Neuron (in vitro differentiated cells): ENCODE measurements around the gene ASXL1.
"Not testable (repeated sequence)": the region's sequence is repeated elsewhere in the genome, so short reads cannot be mapped to it uniquely, and the experiment has no call there.

Experiments
- H2AFZ ChIP-seq: one replicate; pipeline ENCODE4 v1.6.1; 2013; ENCODE audit warnings: low read depth, mild to moderate bottlenecking, inconsistent platforms, low read length, moderate library complexity
- H3K27me3 ChIP-seq: one replicate; pipeline ENCODE4 v1.6.1; 2013; ENCODE audit warnings: low read length; ENCODE audit not compliant: insufficient read depth
- H3K36me3 ChIP-seq: one replicate; pipeline ENCODE4 v1.6.1; 2013; ENCODE audit warnings: low read length; ENCODE audit not compliant: insufficient read depth
- H3K4me1 ChIP-seq: one replicate; pipeline ENCODE4 v1.6.1; 2013; ENCODE audit warnings: low read length; ENCODE audit not compliant: insufficient read depth
- H3K4me3 ChIP-seq: 2 replicates; pipeline ENCODE4 v1.5.1; 2013; ENCODE audit warnings: mild to moderate bottlenecking, low read length, moderate library complexity
- H3K9me3 ChIP-seq: one replicate; pipeline ENCODE4 v1.6.1; 2013; ENCODE audit warnings: low read length

Gene ASXL1

DNA sequence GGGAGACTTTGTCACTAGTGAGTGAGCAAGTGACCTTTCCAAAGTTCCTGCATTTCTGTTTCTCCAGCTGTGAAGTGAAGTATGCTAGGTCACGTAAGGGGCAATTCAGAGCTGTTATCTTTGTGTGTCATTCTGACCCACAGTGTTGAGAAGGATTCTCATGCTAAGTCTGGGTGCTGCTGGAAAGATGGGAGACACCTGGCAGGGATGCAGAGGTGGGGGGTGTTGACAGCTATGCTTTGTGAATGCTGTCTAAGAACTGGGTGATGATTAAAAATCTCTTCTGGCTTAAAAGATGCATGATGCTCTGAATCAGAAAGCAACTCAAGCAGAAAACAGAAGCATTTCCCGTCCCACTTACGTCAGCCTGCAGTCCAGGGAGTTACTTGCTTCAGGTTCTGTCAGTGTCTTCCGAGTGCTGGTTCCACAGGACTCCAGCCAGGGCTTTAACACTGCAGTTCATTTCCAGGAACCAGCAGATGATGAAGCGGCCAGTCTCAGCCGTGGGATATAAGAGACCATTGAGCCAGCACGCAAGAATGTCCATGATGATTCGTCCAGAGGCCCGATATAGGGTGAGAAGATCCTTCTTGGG, 30.9 kb upstream of the ASXL1 start:
- Histone ChIP-seq H3K36me3 (peaks cover 41% of the 10 kb centered on the region), H3K4me1 (no peaks in the 10 kb centered on the region), H3K4me3 (no peak overlapping the region), H3K9me3 (no peaks in the 10 kb centered on the region), H3K27me3 (no peaks in the 10 kb centered on the region), H2AFZ (no peak overlapping the region)

- no peak overlapping the region for H2AFZ ChIP-seq
- H3K4me1 ChIP-seq, result no peaks in the 10 kb centered on the region
- H3K9me3 ChIP-seq, result no peaks in the 10 kb centered on the region
- H3K27me3 ChIP-seq, result no peaks in the 10 kb centered on the region
- peaks cover 46% of the 10 kb centered on the region for H3K36me3 ChIP-seq
- H3K4me3 ChIP-seq, result no peak overlapping the region
Observed at GRCh38 chr20:32329817-32330554, 28.1 kb upstream of the ASXL1 start.

DNA sequence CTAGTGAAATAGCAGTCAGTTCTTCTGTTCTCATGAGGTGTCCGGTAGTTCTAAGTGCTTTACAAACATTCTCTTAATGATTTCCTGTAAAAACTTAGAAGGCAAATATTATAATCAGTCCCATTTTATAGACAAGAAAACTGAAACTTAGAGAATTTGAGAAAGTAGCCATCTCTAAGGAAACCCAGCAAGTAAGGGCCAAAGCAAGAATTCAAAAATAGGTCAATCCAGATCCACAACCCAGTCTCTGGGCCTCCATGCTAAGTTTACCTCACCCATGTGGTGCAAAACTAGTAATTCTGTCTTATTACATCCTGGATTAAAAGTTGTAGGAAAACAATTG, 27.6 kb upstream of the ASXL1 start:
- H3K27me3 ChIP-seq, result no peaks in the 10 kb centered on the region
- no peak overlapping the region for H2AFZ ChIP-seq
- no peak overlapping the region for H3K4me3 ChIP-seq
- no peaks in the 10 kb centered on the region for H3K4me1 ChIP-seq
- H3K36me3 ChIP-seq, result peaks cover 46% of the 10 kb centered on the region
- no peaks in the 10 kb centered on the region for H3K9me3 ChIP-seq

GRCh38 chr20:32332614-32333013, 25.5 kb upstream of the ASXL1 start:
- Histone ChIP-seq H3K4me3 (no peak overlapping the region), H3K36me3 (peaks cover 38% of the 10 kb centered on the region), H3K9me3 (no peaks in the 10 kb centered on the region), H3K27me3 (no peaks in the 10 kb centered on the region), H2AFZ (no peak overlapping the region), H3K4me1 (no peaks in the 10 kb centered on the region)

- no peaks in the 10 kb centered on the region for H3K9me3 ChIP-seq
- no peaks in the 10 kb centered on the region for H3K4me1 ChIP-seq
- no peak overlapping the region for H2AFZ ChIP-seq
- no peak overlapping the region for H3K4me3 ChIP-seq
- H3K36me3 ChIP-seq, result peaks cover 38% of the 10 kb centered on the region
- H3K27me3 ChIP-seq, result no peaks in the 10 kb centered on the region
Observed at GRCh38 chr20:32333181-32333987, 24.7 kb upstream of the ASXL1 start.

DNA sequence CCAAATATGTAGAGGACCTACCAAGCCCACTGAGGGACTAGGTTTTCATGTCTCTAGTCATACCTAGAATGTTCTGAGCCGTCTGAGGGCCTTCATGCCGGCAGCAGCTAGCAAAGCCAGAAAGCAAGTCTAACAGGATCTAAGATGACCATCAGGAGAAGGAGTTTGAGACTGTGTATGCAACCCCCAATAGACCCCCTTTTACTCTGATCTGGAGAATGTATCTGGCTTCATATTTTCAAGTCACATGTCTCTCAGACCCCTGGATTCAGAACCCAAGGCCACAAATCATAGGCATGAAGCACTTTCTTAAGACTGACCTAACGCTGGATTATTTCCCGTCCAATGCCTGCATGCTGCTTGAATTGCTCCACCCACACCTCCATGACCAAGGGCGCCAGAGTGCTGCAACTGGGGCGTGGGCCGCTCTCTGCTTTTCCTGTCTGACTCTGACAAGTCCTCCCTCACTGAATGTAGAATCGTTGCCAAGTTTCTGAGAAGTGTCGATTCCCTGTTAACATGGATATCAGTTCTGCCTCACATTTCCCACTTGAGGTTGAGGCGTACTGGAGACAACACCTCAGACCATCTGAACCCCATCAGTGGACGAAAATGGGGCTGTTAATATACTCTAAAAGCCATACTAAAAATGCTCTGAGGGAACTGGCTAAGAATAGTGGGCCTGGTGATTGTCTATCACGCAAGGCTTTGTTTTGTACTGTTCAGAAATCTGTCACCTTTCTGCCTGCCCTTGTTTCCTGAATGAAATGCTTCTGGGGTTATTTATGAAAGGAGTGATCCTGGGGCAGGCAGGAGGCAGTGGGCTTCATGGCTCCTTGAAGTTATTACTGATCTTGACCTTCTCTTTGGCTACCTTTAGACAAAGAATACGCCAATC, 23.9 kb upstream of the ASXL1 start:
- Histone ChIP-seq H3K27me3 (no peaks in the 10 kb centered on the region), H3K4me1 (peaks cover 6% of the 10 kb centered on the region), H3K36me3 (peaks cover 38% of the 10 kb centered on the region), H2AFZ (no peak overlapping the region), H3K4me3 (no peak overlapping the region), H3K9me3 (no peaks in the 10 kb centered on the region)

DNA sequence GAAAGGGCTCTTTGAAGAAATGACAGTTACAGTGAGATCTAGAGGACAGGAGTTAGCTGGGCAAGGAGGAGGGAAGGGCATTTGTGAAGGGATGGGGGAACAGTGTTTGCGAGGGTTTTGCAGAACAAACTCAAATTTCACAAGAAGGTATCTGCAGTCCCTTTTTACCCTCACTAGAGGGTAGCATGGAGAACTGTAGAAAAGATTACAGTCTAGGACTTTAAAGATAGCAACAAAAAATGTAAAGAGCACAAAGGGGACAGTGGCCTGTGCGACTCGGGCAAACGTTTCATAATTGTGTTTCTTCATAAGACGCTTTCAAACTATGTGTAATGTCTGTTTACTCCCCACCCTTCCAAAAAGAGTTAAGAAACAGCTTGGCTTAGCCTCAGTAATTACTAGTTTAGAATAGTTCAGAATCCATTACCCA, 21.2 kb upstream of the ASXL1 start:
- no peak overlapping the region for H3K4me3 ChIP-seq
- H3K4me1 ChIP-seq, result peaks cover 6% of the 10 kb centered on the region
- no peak overlapping the region for H2AFZ ChIP-seq
- peaks cover 12% of the 10 kb centered on the region for H3K36me3 ChIP-seq
- H3K27me3 ChIP-seq, result no peaks in the 10 kb centered on the region
- no peaks in the 10 kb centered on the region for H3K9me3 ChIP-seq

DNA sequence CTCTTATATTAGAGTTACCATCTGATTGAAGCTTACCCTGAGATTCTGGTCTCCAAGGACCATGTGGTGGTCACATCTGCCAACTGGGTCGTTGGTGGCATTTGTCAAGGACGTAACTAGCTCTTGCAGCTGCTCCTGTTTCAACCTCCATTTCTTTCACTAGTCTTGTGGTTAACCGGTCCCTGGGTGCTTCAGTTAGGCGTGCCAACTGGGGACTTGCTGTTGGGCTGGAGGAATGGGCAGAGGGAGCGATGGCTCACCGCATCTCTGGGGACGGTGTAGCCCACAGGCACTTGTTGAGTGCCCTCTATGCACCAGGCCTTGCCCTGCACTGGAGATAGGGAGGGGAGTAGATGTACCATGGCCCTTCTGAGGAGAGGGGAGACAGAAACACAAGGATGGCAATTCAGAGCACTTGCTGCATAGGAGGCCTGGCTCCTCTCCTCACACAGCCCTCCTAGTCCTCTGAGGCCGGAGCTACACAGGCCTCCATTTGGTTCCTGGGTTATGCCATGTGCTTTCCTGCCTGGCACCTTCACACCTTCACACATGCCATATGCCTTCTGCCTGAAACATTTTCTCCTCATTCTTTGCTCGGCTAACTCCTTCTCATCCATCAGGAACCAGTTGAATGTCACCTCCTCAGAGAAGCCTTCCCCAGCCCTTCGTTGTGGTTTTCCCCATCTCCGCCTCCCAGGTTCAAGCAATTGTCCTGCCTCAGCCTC, 20.0 kb upstream of the ASXL1 start:
- no peak overlapping the region for H3K4me3 ChIP-seq
- peaks cover 2% of the 10 kb centered on the region for H3K36me3 ChIP-seq
- H3K4me1 ChIP-seq, result peaks cover 6% of the 10 kb centered on the region
- H2AFZ ChIP-seq, result no peak overlapping the region
- no peaks in the 10 kb centered on the region for H3K9me3 ChIP-seq
- no peaks in the 10 kb centered on the region for H3K27me3 ChIP-seq

DNA sequence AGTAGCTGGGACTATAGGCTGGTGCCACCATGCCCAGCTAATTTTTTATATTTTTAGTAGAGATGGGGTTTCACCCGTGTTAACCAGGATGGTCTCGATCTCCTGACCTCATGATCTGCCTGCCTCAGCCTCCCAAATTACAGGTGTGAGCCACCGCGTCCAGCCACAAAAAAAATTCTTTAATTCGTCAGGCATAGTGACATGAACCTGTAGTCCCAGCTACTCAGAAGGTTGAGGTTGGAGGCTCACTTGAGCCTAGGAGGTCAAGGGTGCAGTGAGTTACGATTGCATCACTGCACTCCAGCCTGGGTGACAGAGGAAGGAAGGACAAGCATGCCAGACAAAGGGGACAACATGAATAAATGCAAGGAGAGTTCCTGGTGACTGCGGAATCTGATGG, 19.5 kb upstream of the ASXL1 start:
- Histone ChIP-seq H3K27me3 (no peaks in the 10 kb centered on the region), H3K36me3 (no peaks in the 10 kb centered on the region), H3K4me3 (no peak overlapping the region), H3K9me3 (no peaks in the 10 kb centered on the region), H2AFZ (no peak overlapping the region), H3K4me1 (peaks cover 6% of the 10 kb centered on the region)

- peaks cover 6% of the 10 kb centered on the region for H3K4me1 ChIP-seq
- H3K9me3 ChIP-seq, result no peaks in the 10 kb centered on the region
- H3K27me3 ChIP-seq, result no peaks in the 10 kb centered on the region
- no peak overlapping the region for H2AFZ ChIP-seq
- no peaks in the 10 kb centered on the region for H3K36me3 ChIP-seq
- no peak overlapping the region for H3K4me3 ChIP-seq
Observed at GRCh38 chr20:32339116-32339515, 19.0 kb upstream of the ASXL1 start.

GRCh38 chr20:32341053-32341452, 17.1 kb upstream of the ASXL1 start:
- H3K4me3 ChIP-seq, H3K9me3 ChIP-seq, H2AFZ ChIP-seq, H3K36me3 ChIP-seq, H3K27me3 ChIP-seq: not testable (repeated sequence)
- H3K4me1 ChIP-seq, result peaks cover 20% of the 10 kb centered on the region

DNA sequence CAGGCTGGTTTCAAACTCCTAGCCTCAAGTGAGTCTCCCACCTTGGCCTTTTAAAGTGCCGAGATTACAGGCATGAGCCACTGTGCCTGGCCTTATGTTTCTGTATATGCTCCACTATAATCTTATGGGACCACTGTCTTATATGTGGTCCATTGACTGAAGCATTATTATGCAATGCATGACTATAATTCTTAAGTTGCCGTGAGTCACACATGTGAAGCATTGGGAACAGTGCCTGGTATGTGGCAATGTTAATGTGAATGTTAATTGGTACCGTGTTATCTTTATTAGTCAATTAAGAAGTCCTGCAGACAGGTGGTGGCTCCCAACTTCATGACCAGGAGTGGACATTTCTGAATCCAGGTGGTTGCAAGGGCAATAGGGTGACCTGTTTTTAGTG, 14.7 kb upstream of the ASXL1 start:
- no peaks in the 10 kb centered on the region for H3K36me3 ChIP-seq
- H3K9me3 ChIP-seq, result no peaks in the 10 kb centered on the region
- peaks cover 20% of the 10 kb centered on the region for H3K4me1 ChIP-seq
- H3K27me3 ChIP-seq, result no peaks in the 10 kb centered on the region
- H2AFZ ChIP-seq, result no peak overlapping the region
- no peak overlapping the region for H3K4me3 ChIP-seq
